WTC11 (cell line): ENCODE measurements around the gene PREPL. TPM values are rescaled to one million over a fixed set of nuclear protein-coding genes. Genes with fewer than 3 reads are reported as not detected.

Experiments used
- ATAC-seq: fragments of 200-7000 bp; cut with Tn5 transposase; 2 replicates; pipeline ENCODE4 v1.10.0; 2021; ENCODE audit warnings: mild to moderate bottlenecking, moderate library complexity
- CTCF ChIA-PET: fragments of 300-600 bp; sonication (Branson Sonifier 250); formaldehyde crosslinking; loops from one replicate; lab custom pipeline; 2021; ENCODE audit warnings: antibody characterized with exemption; lab: Charles Lee
- POLR2A ChIA-PET: fragments of 350-600 bp; sonication (Branson Sonifier 250); formaldehyde crosslinking; loops from one replicate; lab custom pipeline; 2021; ENCODE audit warnings: antibody characterized with exemption; lab: Charles Lee
- DNase-seq: peaks from one replicate; pipeline ENCODE4 v3.0.0; 2021; ENCODE audit warnings: low spot score
- H3K27ac Mint-ChIP-seq: 2 replicates; pipeline ENCODE4 v1.8.0; 2021; ENCODE audit warnings: mixed read lengths
- H3K27me3 Mint-ChIP-seq: 2 replicates; pipeline ENCODE4 v1.8.0; 2021; ENCODE audit warnings: low read depth, mild to moderate bottlenecking, moderate library complexity, mixed read lengths
- H3K36me3 Mint-ChIP-seq: 2 replicates; pipeline ENCODE4 v1.8.0; 2021; ENCODE audit warnings: mixed read lengths
- H3K4me1 Mint-ChIP-seq: 2 replicates; pipeline ENCODE4 v1.8.0; 2022; ENCODE audit warnings: mixed read lengths
- H3K4me3 Mint-ChIP-seq: 2 replicates; pipeline ENCODE4 v1.8.0; 2021; ENCODE audit warnings: mild to moderate bottlenecking, moderate library complexity, mixed read lengths
- H3K9me3 Mint-ChIP-seq: 2 replicates; pipeline ENCODE4 v1.8.0; 2021; ENCODE audit warnings: mixed read lengths
- GABPB1 ChIP-seq: sonication (generic); formaldehyde crosslinking; IDR thresholded peaks from 2 replicates; pipeline ENCODE4 v1.8.1; 2023; ENCODE audit warnings: mild to moderate bottlenecking, missing genetic modification reagents
- MYBL2 ChIP-seq: sonication (generic); formaldehyde crosslinking; IDR thresholded peaks from 2 replicates; pipeline ENCODE4 v1.8.1; 2023; ENCODE audit warnings: mild to moderate bottlenecking, moderate library complexity, missing genetic modification reagents
- NFE2L1 ChIP-seq: sonication (generic); formaldehyde crosslinking; IDR thresholded peaks from 2 replicates; pipeline ENCODE4 v1.8.1; 2023; ENCODE audit warnings: missing genetic modification reagents
- USF1 ChIP-seq: sonication (generic); formaldehyde crosslinking; IDR thresholded peaks from 2 replicates; pipeline ENCODE4 v1.8.0; 2022; ENCODE audit warnings: mild to moderate bottlenecking, missing genetic modification reagents
- ZNF219 ChIP-seq: sonication (generic); formaldehyde crosslinking; IDR thresholded peaks from 2 replicates; pipeline ENCODE4 v1.8.0; 2023; ENCODE audit warnings: missing genetic modification reagents, mild to moderate bottlenecking, borderline replicate concordance
- ZNF423 ChIP-seq: fragments of 250-450 bp; sonication (Bioruptor Pico); IDR thresholded peaks from 2 replicates; pipeline ENCODE4 v2.1.2; 2022; ENCODE audit warnings: mild to moderate bottlenecking, moderate library complexity
- ZNF671 ChIP-seq: fragments of 250-450 bp; sonication (Bioruptor Pico); IDR thresholded peaks from 2 replicates; pipeline ENCODE4 v1.8.0; 2021; ENCODE audit warnings: mild to moderate bottlenecking
- total RNA-seq: library from RNA; stranded (reverse); gene quantifications from 3 replicates; pipeline ENCODE4 v1.2.3, GENCODE V29; 2021
- TF ChIP-seq, protein P1 (sequence below): sonication (generic); formaldehyde crosslinking; IDR thresholded peaks from 2 replicates; pipeline ENCODE4 v1.8.0; 2023; ENCODE audit warnings: missing genetic modification reagents, mild to moderate bottlenecking, borderline replicate concordance
- TF ChIP-seq, protein P2 (sequence below): sonication (generic); formaldehyde crosslinking; IDR thresholded peaks from 2 replicates; pipeline ENCODE4 v1.8.1; 2023; ENCODE audit warnings: mild to moderate bottlenecking, missing genetic modification reagents

The PREPL gene
- total RNA-seq, 1 experiment from 2014 or later = 29.3 TPM

GRCh38 chr2:44271296-44271695 lies 90.0 kb downstream of the PREPL start:
- DNase-seq (no peak), ATAC-seq (no peak; the same call in 1 of the 2 replicates)
- TF ChIP-seq, protein P1, sequence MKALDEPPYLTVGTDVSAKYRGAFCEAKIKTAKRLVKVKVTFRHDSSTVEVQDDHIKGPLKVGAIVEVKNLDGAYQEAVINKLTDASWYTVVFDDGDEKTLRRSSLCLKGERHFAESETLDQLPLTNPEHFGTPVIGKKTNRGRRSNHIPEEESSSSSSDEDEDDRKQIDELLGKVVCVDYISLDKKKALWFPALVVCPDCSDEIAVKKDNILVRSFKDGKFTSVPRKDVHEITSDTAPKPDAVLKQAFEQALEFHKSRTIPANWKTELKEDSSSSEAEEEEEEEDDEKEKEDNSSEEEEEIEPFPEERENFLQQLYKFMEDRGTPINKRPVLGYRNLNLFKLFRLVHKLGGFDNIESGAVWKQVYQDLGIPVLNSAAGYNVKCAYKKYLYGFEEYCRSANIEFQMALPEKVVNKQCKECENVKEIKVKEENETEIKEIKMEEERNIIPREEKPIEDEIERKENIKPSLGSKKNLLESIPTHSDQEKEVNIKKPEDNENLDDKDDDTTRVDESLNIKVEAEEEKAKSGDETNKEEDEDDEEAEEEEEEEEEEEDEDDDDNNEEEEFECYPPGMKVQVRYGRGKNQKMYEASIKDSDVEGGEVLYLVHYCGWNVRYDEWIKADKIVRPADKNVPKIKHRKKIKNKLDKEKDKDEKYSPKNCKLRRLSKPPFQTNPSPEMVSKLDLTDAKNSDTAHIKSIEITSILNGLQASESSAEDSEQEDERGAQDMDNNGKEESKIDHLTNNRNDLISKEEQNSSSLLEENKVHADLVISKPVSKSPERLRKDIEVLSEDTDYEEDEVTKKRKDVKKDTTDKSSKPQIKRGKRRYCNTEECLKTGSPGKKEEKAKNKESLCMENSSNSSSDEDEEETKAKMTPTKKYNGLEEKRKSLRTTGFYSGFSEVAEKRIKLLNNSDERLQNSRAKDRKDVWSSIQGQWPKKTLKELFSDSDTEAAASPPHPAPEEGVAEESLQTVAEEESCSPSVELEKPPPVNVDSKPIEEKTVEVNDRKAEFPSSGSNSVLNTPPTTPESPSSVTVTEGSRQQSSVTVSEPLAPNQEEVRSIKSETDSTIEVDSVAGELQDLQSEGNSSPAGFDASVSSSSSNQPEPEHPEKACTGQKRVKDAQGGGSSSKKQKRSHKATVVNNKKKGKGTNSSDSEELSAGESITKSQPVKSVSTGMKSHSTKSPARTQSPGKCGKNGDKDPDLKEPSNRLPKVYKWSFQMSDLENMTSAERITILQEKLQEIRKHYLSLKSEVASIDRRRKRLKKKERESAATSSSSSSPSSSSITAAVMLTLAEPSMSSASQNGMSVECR (CRISPR knock-in tag) = no peak
- TF ChIP-seq, protein P2, sequence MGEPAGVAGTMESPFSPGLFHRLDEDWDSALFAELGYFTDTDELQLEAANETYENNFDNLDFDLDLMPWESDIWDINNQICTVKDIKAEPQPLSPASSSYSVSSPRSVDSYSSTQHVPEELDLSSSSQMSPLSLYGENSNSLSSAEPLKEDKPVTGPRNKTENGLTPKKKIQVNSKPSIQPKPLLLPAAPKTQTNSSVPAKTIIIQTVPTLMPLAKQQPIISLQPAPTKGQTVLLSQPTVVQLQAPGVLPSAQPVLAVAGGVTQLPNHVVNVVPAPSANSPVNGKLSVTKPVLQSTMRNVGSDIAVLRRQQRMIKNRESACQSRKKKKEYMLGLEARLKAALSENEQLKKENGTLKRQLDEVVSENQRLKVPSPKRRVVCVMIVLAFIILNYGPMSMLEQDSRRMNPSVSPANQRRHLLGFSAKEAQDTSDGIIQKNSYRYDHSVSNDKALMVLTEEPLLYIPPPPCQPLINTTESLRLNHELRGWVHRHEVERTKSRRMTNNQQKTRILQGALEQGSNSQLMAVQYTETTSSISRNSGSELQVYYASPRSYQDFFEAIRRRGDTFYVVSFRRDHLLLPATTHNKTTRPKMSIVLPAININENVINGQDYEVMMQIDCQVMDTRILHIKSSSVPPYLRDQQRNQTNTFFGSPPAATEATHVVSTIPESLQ (CRISPR knock-in tag) = no peak
- TF ChIP-seq NFE2L1 (CRISPR knock-in tag) = no peak
- TF ChIP-seq MYBL2 (CRISPR knock-in tag) = no peak
- TF ChIP-seq ZNF671 = no peak
- no peak for TF ChIP-seq GABPB1 (CRISPR knock-in tag)
- no peak for TF ChIP-seq ZNF219 (CRISPR knock-in tag)
- no peak for TF ChIP-seq ZNF423 (CRISPR knock-in tag)
- no peak for TF ChIP-seq USF1 (CRISPR knock-in tag)
- no peak overlapping the region for H3K4me3 Mint-ChIP-seq
- no peaks in the 10 kb centered on the region for H3K27me3 Mint-ChIP-seq
- CTCF ChIA-PET = no interaction called here
- no peaks in the 10 kb centered on the region for H3K36me3 Mint-ChIP-seq
- H3K9me3 Mint-ChIP-seq = peaks cover 5% of the 10 kb centered on the region; the same call in 1 of the 2 replicates
- no peak overlapping the region for H3K27ac Mint-ChIP-seq
- POLR2A ChIA-PET = no interaction called here
- peaks cover 10% of the 10 kb centered on the region; the same call in 1 of the 2 replicates for H3K4me1 Mint-ChIP-seq

GRCh38 chr2:44269831-44270230 lies 91.5 kb downstream of the PREPL start:
- TF ChIP-seq, protein P1 (CRISPR knock-in tag) = no peak
- no peak overlapping the region for H3K27ac Mint-ChIP-seq
- no peaks in the 10 kb centered on the region for H3K27me3 Mint-ChIP-seq
- no peaks in the 10 kb centered on the region for H3K36me3 Mint-ChIP-seq
- H3K4me3 Mint-ChIP-seq = no peak overlapping the region
- ChIA-PET POLR2A (no interaction called here), CTCF (no interaction called here)
- ATAC-seq (no peak), DNase-seq (no peak)
- peaks cover 5% of the 10 kb centered on the region; the same call in 1 of the 2 replicates for H3K9me3 Mint-ChIP-seq
- H3K4me1 Mint-ChIP-seq = peaks cover 10% of the 10 kb centered on the region; the same call in 1 of the 2 replicates
